MCF 10A (cell line): Measurements from ENCODE around the gene PI4KB. TPM values are rescaled to one million over a fixed set of nuclear protein-coding genes. Genes with fewer than 3 reads are reported as not detected.

Source experiments
- BruUV-seq: library from RNA; stranded (reverse); fragments of 400-500 nt; replicated peaks from 2 replicates; lab custom pipeline; 2021; lab: Mats Ljungman, UMichigan
- CTCF ChIA-PET: fragments of 300-600 bp; sonication (Branson Sonifier 250); formaldehyde crosslinking; extraction: SDS; loops from one replicate; lab custom pipeline; 2021; ENCODE audit warnings: antibody characterized with exemption, inconsistent platforms; lab: Yijun Ruan, JAX
- POLR2A ChIA-PET: fragments of 300-600, 350-650 bp; sonication (Branson Sonifier 250); formaldehyde crosslinking; extraction: SDS; loops from one replicate; lab custom pipeline; 2020; ENCODE audit warnings: antibody characterized with exemption, inconsistent platforms; lab: Yijun Ruan, JAX
- DNase-seq: peaks from one replicate; pipeline ENCODE4 v3.0.0-alpha.2; 2018; ENCODE audit not compliant: unreplicated experiment
- H3K27ac Mint-ChIP-seq: one replicate; pipeline ENCODE4 v1.8.0; 2022; ENCODE audit warnings: mild to moderate bottlenecking, low read depth, mixed read lengths; ENCODE audit not compliant: unreplicated experiment
- H3K27me3 Mint-ChIP-seq: one replicate; pipeline ENCODE4 v1.8.0; 2022; ENCODE audit warnings: mixed read lengths; ENCODE audit not compliant: insufficient read depth, unreplicated experiment
- H3K36me3 Mint-ChIP-seq: one replicate; pipeline ENCODE4 v1.8.0; 2022; ENCODE audit warnings: mild to moderate bottlenecking, moderate library complexity, mixed read lengths; ENCODE audit not compliant: insufficient read depth, unreplicated experiment
- H3K4me1 Mint-ChIP-seq: one replicate; pipeline ENCODE4 v1.8.0; 2022; ENCODE audit warnings: mixed read lengths; ENCODE audit not compliant: insufficient read depth, unreplicated experiment
- H3K4me3 Mint-ChIP-seq: one replicate; pipeline ENCODE4 v1.8.0; 2022; ENCODE audit warnings: mild to moderate bottlenecking, moderate library complexity, mixed read lengths; ENCODE audit not compliant: unreplicated experiment
- H3K9me3 Mint-ChIP-seq: one replicate; pipeline ENCODE4 v1.8.0; 2022; ENCODE audit warnings: mixed read lengths; ENCODE audit not compliant: unreplicated experiment
- CTCF ChIP-seq: fragments of 200-600 bp; IDR thresholded peaks from one replicate; pipeline ENCODE4 v1.8.0; 2022; ENCODE audit warnings: antibody characterized with exemption, mild to moderate bottlenecking; ENCODE audit not compliant: unreplicated experiment
- intact Hi-C: fragments of 100-400 bp; cut with micrococcal nuclease; formaldehyde crosslinking; loops from 2 replicates; pipeline ENCODE4 v1.14.1; 2022
- total RNA-seq: library from RNA; stranded (reverse); gene quantifications from 2 replicates; pipeline ENCODE4 v1.2.3, GENCODE V29; 2022

Gene PI4KB
- total RNA-seq, 1 experiment from 2014 or later, result 75.3 TPM

- Mint-ChIP-seq H3K36me3 (peaks cover 57% of the 10 kb centered on the region), H3K4me3 (peak overlapping the region; percentile 97), H3K27me3 (no peaks in the 10 kb centered on the region), H3K27ac (peak overlapping the region; percentile 92), H3K9me3 (no peaks in the 10 kb centered on the region), H3K4me1 (peaks cover 19% of the 10 kb centered on the region)
- BruUV-seq, result no TSS peak
- no peak for TF ChIP-seq CTCF
- POLR2A ChIA-PET, result interaction anchor here (0.5 to 4.5 kb wide), 17 partner anchors 11 to 1439 kb away, joined by 3 to 83 read pairs (median 4); partner anchors contain the start of genes LYSMD1, MINDY1, PI4KB and PSMB4
- intact Hi-C loops, result loop anchor here (5.0 kb wide), 1 partner anchor 43 kb away; the partner anchor contains the start of gene PI4KB
- DNase-seq, result no peak
- CTCF ChIA-PET, result interaction anchor here (0.6 to 3.3 kb wide), 10 partner anchors 8 to 57 kb away, joined by 3 to 26 read pairs (median 4); no protein-coding TSS in a partner anchor
Measured at GRCh38 chr1:151284013-151284577, 43.1 kb downstream of the PI4KB start.

GRCh38 chr1:151282883-151283725 is 44.1 kb downstream of the PI4KB start:
- DNase-seq, result no peak
- no peak for TF ChIP-seq CTCF
- BruUV-seq, result no TSS peak
- Mint-ChIP-seq H3K27ac (peak overlapping the region; percentile 92), H3K4me1 (peaks cover 19% of the 10 kb centered on the region), H3K36me3 (peaks cover 51% of the 10 kb centered on the region), H3K27me3 (no peaks in the 10 kb centered on the region), H3K9me3 (no peaks in the 10 kb centered on the region), H3K4me3 (peak overlapping the region; percentile 97)
- POLR2A ChIA-PET, result interaction anchor here (0.7 to 4.5 kb wide), 17 partner anchors 12 to 277 kb away, joined by 3 to 83 read pairs (median 5); partner anchors contain the start of genes LYSMD1, MINDY1, PI4KB and PIP5K1A
- CTCF ChIA-PET, result interaction anchor here (0.7 to 3.3 kb wide), 8 partner anchors 9 to 57 kb away, joined by 3 to 26 read pairs (median 4); no protein-coding TSS in a partner anchor
- intact Hi-C loops, result loop anchor here (1.0 to 5.0 kb wide), 2 partner anchors 44 to 87 kb away; partner anchors contain the start of gene PI4KB

- Mint-ChIP-seq H3K4me3 (peak within 1 kb of the TSS; percentile 97), H3K4me1 (peaks cover 19% of the 10 kb centered on the region), H3K27me3 (peaks cover 9% of the 10 kb centered on the region), H3K27ac (peak within 1 kb of the TSS; percentile 99), H3K9me3 (no peaks in the 10 kb centered on the region), H3K36me3 (peaks cover 42% of the 10 kb centered on the region)
- TF ChIP-seq CTCF, result no peak
- intact Hi-C loops, result loop anchor here (1.0 to 5.0 kb wide), 4 partner anchors 27 to 117 kb away; partner anchors contain the start of genes PI4KB, PSMB4 and PSMD4
- no TSS peak for BruUV-seq
- CTCF ChIA-PET, result interaction anchor here (0.6 to 3.3 kb wide), 21 partner anchors 10 to 482 kb away, joined by 3 to 26 read pairs (median 5); partner anchors contain the start of gene PI4KB
- POLR2A ChIA-PET, result interaction anchor here (0.7 to 4.5 kb wide), 55 partner anchors 9 to 1238 kb away, joined by 3 to 83 read pairs (median 4); partner anchors contain the start of genes LYSMD1, MINDY1, PI4KB and PIP5K1A
- peak; percentile 100 for DNase-seq
Measured at GRCh38 chr1:151281969-151282882, 45.0 kb downstream of the PI4KB start, which contains the start of gene ZNF687. Gene ZNF687 (plus strand): TSS chr1:151282299. CDS start chr1:151286292, 3,993 bp downstream.
